K562 (cell line): ENCODE data around the gene ECE2. TPM values are rescaled to one million over a fixed set of nuclear protein-coding genes. Genes with fewer than 3 reads are reported as not detected.
A peak's percentile ranks its signal among the peaks of the same experiment; 100 is the strongest.

Experiments
- ATF6 ChIP-seq: sonication (generic); formaldehyde crosslinking; IDR thresholded peaks from 2 replicates; pipeline ENCODE4 v1.4.0; 2020; ENCODE audit warnings: mild to moderate bottlenecking, missing genetic modification reagents
- ATF7 ChIP-seq: fragments of 450-650 bp; IDR thresholded peaks from 2 replicates; pipeline ENCODE4 v1.7.1; 2014; ENCODE audit warnings: mild to moderate bottlenecking, moderate library complexity
- C11orf30 ChIP-seq: fragments of 450-650 bp; IDR thresholded peaks from 2 replicates; pipeline ENCODE4 v1.6.1; 2016; ENCODE audit warnings: low read depth, mild to moderate bottlenecking
- GABPB1 ChIP-seq: sonication (generic); formaldehyde crosslinking; IDR thresholded peaks from 2 replicates; pipeline ENCODE4 v1.8.0; 2022; ENCODE audit warnings: mild to moderate bottlenecking, missing genetic modification reagents
- HOXB6 ChIP-seq: fragments of 250-450 bp; sonication (Bioruptor Pico); IDR thresholded peaks from 2 replicates; pipeline ENCODE4 v1.5.1; 2022; ENCODE audit warnings: mild to moderate bottlenecking, borderline replicate concordance
- KHSRP ChIP-seq: fragments of 450-650 bp; IDR thresholded peaks from 2 replicates; pipeline ENCODE4 v1.6.1; 2017
- PATZ1 ChIP-seq: fragments of 250-450 bp; sonication (Bioruptor Pico); IDR thresholded peaks from 2 replicates; pipeline ENCODE4 v1.5.0; 2020; ENCODE audit warnings: mild to moderate bottlenecking, borderline replicate concordance
- PHTF2 ChIP-seq: fragments of 250-450 bp; sonication (Bioruptor Pico); IDR thresholded peaks from 2 replicates; pipeline ENCODE4 v1.5.0; 2021; ENCODE audit warnings: mild to moderate bottlenecking
- POLR2AphosphoS2 ChIP-seq: IDR thresholded peaks from 2 replicates; pipeline ENCODE4 v1.6.1; 2012; ENCODE audit warnings: low read length, improper control_type of control experiment
- POLR2G ChIP-seq: fragments of 200-400 bp; formaldehyde crosslinking; IDR thresholded peaks from 2 replicates; pipeline ENCODE4 v1.6.1; 2017; ENCODE audit warnings: low read depth, mild to moderate bottlenecking, antibody characterized with exemption, low read length, moderate library complexity
- SIX5 ChIP-seq, 2 experiments: IDR thresholded peaks; 2 replicates each; pipeline ENCODE4 v1.6.1; 2011; ENCODE audit warnings: low read length in 2 of 2, borderline replicate concordance in 1 of 2, low read depth in 1 of 2, mild to moderate bottlenecking in 1 of 2, moderate library complexity in 1 of 2; ENCODE audit not compliant: insufficient read depth in 1 of 2
- ZBTB40 ChIP-seq, 2 experiments: fragments of 450-650 bp in 1 of 2; sonication (generic) in 1 of 2; formaldehyde crosslinking in 1 of 2; IDR thresholded peaks; 2 replicates each; pipeline versions ENCODE4 v1.7.1 to v1.9.0; 2016 to 2022; ENCODE audit warnings: inconsistent platforms in 1 of 2, mild to moderate bottlenecking in 1 of 2, missing genetic modification reagents in 1 of 2
- ZNF274 ChIP-seq: IDR thresholded peaks from 2 replicates; pipeline ENCODE4 v1.6.1; 2011; ENCODE audit warnings: low read depth, mild to moderate bottlenecking, low read length, moderate library complexity, borderline replicate concordance
- ZNF431 ChIP-seq: sonication (generic); formaldehyde crosslinking; IDR thresholded peaks from 2 replicates; pipeline ENCODE4 v1.8.0; 2022; ENCODE audit warnings: mild to moderate bottlenecking, missing genetic modification reagents
- polyA plus RNA-seq, 8 experiments: library from polyadenylated mRNA; depleted of rRNA in 4 of 8; stranded (reverse) in 5 of 8; unstranded in 3 of 8; fragments of >200 nt; fragmentation: Nextera tagmentation in 2 of 8; fragmentation: Illumina TruSeq in 1 of 8; extraction: Ambion mirVana in 2 of 8; extraction: Trizol in 1 of 8; gene quantifications; 2 replicates each; pipeline versions ENCODE4 v1.2.1 to v1.2.3, GENCODE V29; 2011 to 2014; ENCODE audit warnings: inconsistent platforms in 1 of 8, missing spikeins in 1 of 8
- total RNA-seq, 7 experiments: library from RNA; depleted of rRNA in 6 of 7; stranded (reverse); fragments of >200 nt in 6 of 7; fragmentation: Illumina TruSeq in 2 of 7; extraction: Trizol in 2 of 7; gene quantifications; 2 replicates each; pipeline versions ENCODE4 v1.2.1 to v1.2.3, GENCODE V29; 2011 to 2021; ENCODE audit warnings: low replicate concordance in 1 of 7

ECE2 gene
- total and polyA plus RNA-seq, 9 of the 15 experiments (the other 6 are each of a cell fraction or from before 2014, with no cell fraction given), result not detected

GRCh38 chr3:184298759-184299487 is 23.1 kb downstream of the ECE2 start, which contains the start of gene PSMD2 (continued):
- TF ChIP-seq ATF6 (CRISPR knock-in tag), result 0 out of 2 replicates have a peak, but pooled peaks have one; percentile 21
- no peak for TF ChIP-seq PATZ1 (CRISPR knock-in tag)
- TF ChIP-seq C11orf30, result peak; percentile 61
- TF ChIP-seq GABPB1 (CRISPR knock-in tag), result peak; percentile 85
- peak; percentile 63 to 68; a peak in 3 of 4 replicates for TF ChIP-seq SIX5 (IDR thresholded peaks at IDR 0.05; ENCODE audit: borderline replicate concordance in 1 of 2, insufficient read depth in 1 of 2, low read depth in 1 of 2, low read length in 2 of 2)
- TF ChIP-seq KHSRP, result no peak
- TF ChIP-seq ZNF274, result no peak
- peak; percentile 32; the same call in 1 of the 2 replicates for TF ChIP-seq ZBTB40 (IDR thresholded peaks at IDR 0.05)
- TF ChIP-seq ZBTB40 (CRISPR knock-in tag; IDR thresholded peaks at IDR 0.05), result no peak
- no peak for TF ChIP-seq HOXB6 (CRISPR knock-in tag)
- no peak for TF ChIP-seq PHTF2 (CRISPR knock-in tag)
- peak; percentile 88 for TF ChIP-seq POLR2G
- TF ChIP-seq POLR2AphosphoS2, result peak; percentile 68; the same call in 1 of the 2 replicates
- peak; percentile 59 for TF ChIP-seq ATF7
- TF ChIP-seq ZNF431 (CRISPR knock-in tag), result no peak
